GM19043 (cell line): ENCODE measurements around the gene HDAC7.
"Not testable (repeated sequence)": the region's sequence is repeated elsewhere in the genome, so short reads cannot be mapped to it uniquely, and the experiment has no call there.

Experiments used
- ATAC-seq: cut with Tn5 transposase; IDR thresholded peaks from one replicate; pipeline ENCODE4 v1.9.1; 2021; ENCODE audit warnings: low read depth; ENCODE audit not compliant: unreplicated experiment

Gene HDAC7

GRCh38 chr12:47850153-47851084 lies 30.7 kb upstream of the HDAC7 start:
- ATAC-seq: no peak

GRCh38 chr12:47849261-47849660 lies 29.6 kb upstream of the HDAC7 start:
- ATAC-seq: no peak

GRCh38 chr12:47848853-47849252 lies 29.1 kb upstream of the HDAC7 start:
- no peak for ATAC-seq

- no peak for ATAC-seq
Measured at GRCh38 chr12:47846294-47846996, 26.7 kb upstream of the HDAC7 start.

GRCh38 chr12:47845081-47845480 lies 25.4 kb upstream of the HDAC7 start:
- ATAC-seq: no peak

GRCh38 chr12:47844264-47845019 lies 24.7 kb upstream of the HDAC7 start:
- ATAC-seq: no peak

GRCh38 chr12:47843226-47843980 lies 23.7 kb upstream of the HDAC7 start:
- no peak for ATAC-seq

GRCh38 chr12:47842543-47842942 lies 22.8 kb upstream of the HDAC7 start:
- not testable (repeated sequence) for ATAC-seq

GRCh38 chr12:47841910-47842309 lies 22.2 kb upstream of the HDAC7 start:
- ATAC-seq: no peak

GRCh38 chr12:47841501-47841900 lies 21.8 kb upstream of the HDAC7 start:
- no peak for ATAC-seq

GRCh38 chr12:47840571-47840970 lies 20.9 kb upstream of the HDAC7 start:
- no peak for ATAC-seq

GRCh38 chr12:47839214-47839876 lies 19.6 kb upstream of the HDAC7 start:
- no peak for ATAC-seq

- ATAC-seq: no peak
Measured at GRCh38 chr12:47838286-47838931, 18.7 kb upstream of the HDAC7 start.

- ATAC-seq: no peak
Measured at GRCh38 chr12:47837190-47838171, 17.8 kb upstream of the HDAC7 start.

- ATAC-seq: no peak
Measured at GRCh38 chr12:47835831-47836155, 16.1 kb upstream of the HDAC7 start.

- ATAC-seq: no peak
Measured at GRCh38 chr12:47835006-47835830, 15.5 kb upstream of the HDAC7 start.

- no peak for ATAC-seq
Measured at GRCh38 chr12:47834199-47834903, 14.6 kb upstream of the HDAC7 start.
